OCI-LY3 (cell line): Measurements from ENCODE around the gene TMOD4.

Source experiments
- EZH2phosphoT487 ChIP-seq: fragments of 200-600 bp; shearing (Covaris generic); IDR thresholded peaks from 2 replicates; pipeline ENCODE4 v1.6.1; 2018; ENCODE audit warnings: antibody characterized with exemption, mixed run types, low read depth
- TF ChIP-seq, protein P1 (sequence below): fragments of 200-600, 300-600 bp; sonication (generic); IDR thresholded peaks from 2 replicates; pipeline ENCODE4 v1.5.1; 2014; ENCODE audit warnings: antibody characterized with exemption, low read length, low read depth

DNA sequence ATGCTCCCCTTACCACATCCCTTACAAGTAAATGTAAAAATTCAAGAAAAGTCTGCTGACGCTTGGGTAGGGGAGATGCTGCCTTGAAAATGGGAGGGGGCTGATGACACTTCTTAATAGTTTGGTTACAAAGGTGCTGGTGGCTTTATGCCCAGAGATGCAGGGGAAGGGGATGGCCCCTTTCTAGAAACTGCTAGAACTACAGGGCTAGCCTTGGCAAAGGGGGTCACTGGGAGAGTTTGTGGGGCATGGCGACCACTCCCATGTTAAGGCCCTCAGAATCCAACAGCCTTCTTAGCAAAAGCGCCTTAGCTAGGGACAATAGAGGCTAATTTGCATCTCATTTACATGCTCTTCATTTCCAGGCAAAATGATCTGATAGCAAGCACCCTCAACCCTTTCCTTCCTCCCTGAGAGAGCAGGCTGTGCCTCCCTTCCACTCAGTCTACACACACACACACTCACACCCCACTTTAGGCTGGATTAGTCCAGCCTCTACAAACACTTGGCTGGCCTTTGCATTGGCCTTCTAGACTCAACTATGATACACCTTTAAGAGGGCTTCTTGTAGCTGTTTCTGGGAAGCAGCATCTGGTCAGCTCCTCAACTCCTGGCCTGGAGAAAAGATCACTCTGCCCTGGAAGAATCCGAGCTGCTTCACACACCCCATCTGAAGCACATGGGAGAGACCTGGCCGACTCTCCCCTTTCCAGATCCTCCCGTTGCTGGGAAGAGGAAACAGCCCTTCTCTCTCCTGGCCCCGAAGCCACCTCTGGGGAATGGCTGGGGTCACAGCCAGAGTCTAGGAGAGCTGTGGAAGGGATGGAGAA lies 31.1 kb downstream of the TMOD4 start:
- TF ChIP-seq, protein P1, sequence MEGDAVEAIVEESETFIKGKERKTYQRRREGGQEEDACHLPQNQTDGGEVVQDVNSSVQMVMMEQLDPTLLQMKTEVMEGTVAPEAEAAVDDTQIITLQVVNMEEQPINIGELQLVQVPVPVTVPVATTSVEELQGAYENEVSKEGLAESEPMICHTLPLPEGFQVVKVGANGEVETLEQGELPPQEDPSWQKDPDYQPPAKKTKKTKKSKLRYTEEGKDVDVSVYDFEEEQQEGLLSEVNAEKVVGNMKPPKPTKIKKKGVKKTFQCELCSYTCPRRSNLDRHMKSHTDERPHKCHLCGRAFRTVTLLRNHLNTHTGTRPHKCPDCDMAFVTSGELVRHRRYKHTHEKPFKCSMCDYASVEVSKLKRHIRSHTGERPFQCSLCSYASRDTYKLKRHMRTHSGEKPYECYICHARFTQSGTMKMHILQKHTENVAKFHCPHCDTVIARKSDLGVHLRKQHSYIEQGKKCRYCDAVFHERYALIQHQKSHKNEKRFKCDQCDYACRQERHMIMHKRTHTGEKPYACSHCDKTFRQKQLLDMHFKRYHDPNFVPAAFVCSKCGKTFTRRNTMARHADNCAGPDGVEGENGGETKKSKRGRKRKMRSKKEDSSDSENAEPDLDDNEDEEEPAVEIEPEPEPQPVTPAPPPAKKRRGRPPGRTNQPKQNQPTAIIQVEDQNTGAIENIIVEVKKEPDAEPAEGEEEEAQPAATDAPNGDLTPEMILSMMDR, result no peak
- TF ChIP-seq EZH2phosphoT487, result no peak
